ENCODE measurements around the gene PDGFRB. TPM values are rescaled to one million over a fixed set of nuclear protein-coding genes. Genes with fewer than 3 reads are reported as not detected.
A peak's percentile ranks its signal among the peaks of the same experiment; 100 is the strongest.

PDGFRB gene
- total and polyA plus RNA-seq, 9 of the 15 experiments (the other 6 are each of a cell fraction or from before 2014, with no cell fraction given), result 0.01 to 1.5 (median 0.09) TPM; not detected in 3

GRCh38 chr5:150175536-150175935 is 19.9 kb upstream of the PDGFRB start (continued):
- TF ChIP-seq ZBTB26 (CRISPR knock-in tag; IDR thresholded peaks at IDR 0.05), result no peak
- TF ChIP-seq EZH2 (IDR thresholded peaks at IDR 0.05; ENCODE audit: borderline replicate concordance, low read depth, low read length), result no peak
- TF ChIP-seq SRF (CRISPR knock-in tag; IDR thresholded peaks at IDR 0.05), result peak; percentile 53 to 97; a peak in 3 of 4 replicates
- TF ChIP-seq ZNF431 (CRISPR knock-in tag; IDR thresholded peaks at IDR 0.05), result no peak
- peak in 1 of 2 experiments; percentile 53; a peak in 1 of 4 replicates for TF ChIP-seq RCOR1 (IDR thresholded peaks at IDR 0.05; ENCODE audit: borderline replicate concordance in 1 of 2, low read depth in 2 of 2, low read length in 2 of 2)
- no peak for TF ChIP-seq HDGF (IDR thresholded peaks at IDR 0.05)
- TF ChIP-seq SFPQ (IDR thresholded peaks at IDR 0.05; ENCODE audit: low read depth, low read length), result no peak
